Spleen (tissue), 7 donors: ENCODE results near the gene SUN1.

Experiments
- CTCF ChIP-seq, 11 experiments: fragments of 200-600 bp in 7 of 11; fragments of 450-650 bp in 4 of 11; sonication (generic) in 4 of 11; IDR thresholded peaks in 8 of 11; conservative IDR thresholded peaks in 3 of 11; 1 replicate in 7 of 11; 2 replicates in 4 of 11; pipeline versions ENCODE4 v1.4.0 to v1.8.0; 2016 to 2021; ENCODE audit warnings: antibody characterized with exemption in 11 of 11, inconsistent platforms in 4 of 11, mild to moderate bottlenecking in 1 of 11
- POLR2AphosphoS5 ChIP-seq, 3 donors: sonication (generic); formaldehyde crosslinking; IDR thresholded peaks; one replicate each; pipeline ENCODE4 v1.5.1; 2017; ENCODE audit warnings: antibody characterized with exemption in 3 of 3
- donor health status: DM: no; HTN: no; CAD: no; lungs with moderate emphysema.
- donor health status: DM: no; HTN: no; CAD: no.
- donor health status: DM: no; HTN: no; CAD: no.

GRCh38 chr7:879706-880105 lies 47.4 kb downstream of the SUN1 start:
- TF ChIP-seq CTCF (IDR thresholded peaks at IDR 0.05 in 8 of 11, conservative IDR thresholded peaks at IDR 0.05 in 3 of 11) = no peak
- no peak for TF ChIP-seq POLR2AphosphoS5 (IDR thresholded peaks at IDR 0.05)
